IMR-90 (cell line): ENCODE results near the gene KRI1. TPM values are rescaled to one million over a fixed set of nuclear protein-coding genes. Genes with fewer than 3 reads are reported as not detected.

Source experiments
- ATAC-seq: fragments of 200-7000 bp; cut with Tn5 transposase; 2 replicates; pipeline ENCODE4 v1.9.1; 2020; ENCODE audit warnings: low read depth, mild to moderate bottlenecking, moderate library complexity
- BruUV-seq: library from RNA; stranded (reverse); fragments of 400-500 nt; replicated peaks from 2 replicates; lab custom pipeline; 2021; lab: Mats Ljungman, UMichigan
- CTCF ChIA-PET: fragments of 300-600 bp; formaldehyde crosslinking; extraction: SDS; loops from one replicate; lab custom pipeline; 2021; ENCODE audit warnings: antibody characterized with exemption; lab: Yijun Ruan, JAX
- POLR2A ChIA-PET: fragments of 300-600 bp; sonication (Branson Sonifier 250); formaldehyde crosslinking; loops from one replicate; lab custom pipeline; 2022; ENCODE audit warnings: antibody characterized with exemption; ENCODE audit not compliant: unreplicated experiment; lab: Charles Lee
- DNase-seq: peaks from one replicate; pipeline ENCODE4 v3.0.0; 2013
- H2AFZ ChIP-seq: replicated peaks from 2 replicates; pipeline ENCODE3; 2013; ENCODE audit warnings: low read length, mild to moderate bottlenecking; ENCODE audit not compliant: poor library complexity
- H2AK5ac ChIP-seq: 2 replicates; pipeline ENCODE4 v1.6.1; 2013; ENCODE audit warnings: low read depth, low read length, inconsistent platforms
- H2AK9ac ChIP-seq: replicated peaks from 2 replicates; pipeline ENCODE3; 2013; ENCODE audit warnings: mild to moderate bottlenecking, low read depth, low read length, moderate library complexity; ENCODE audit not compliant: poor library complexity
- H2BK120ac ChIP-seq: 2 replicates; pipeline ENCODE4 v1.6.1; 2013; ENCODE audit warnings: low read depth, low read length, inconsistent platforms
- H2BK15ac ChIP-seq: 3 replicates; pipeline ENCODE4 v1.6.1; 2013; ENCODE audit warnings: low read depth, low read length, inconsistent platforms
- H2BK20ac ChIP-seq: 2 replicates; pipeline ENCODE4 v1.6.1; 2013; ENCODE audit warnings: low read depth, mild to moderate bottlenecking, inconsistent platforms, low read length, moderate library complexity
- H2BK5ac ChIP-seq: 2 replicates; pipeline ENCODE4 v1.6.1; 2013; ENCODE audit warnings: mild to moderate bottlenecking, low read depth, low read length, inconsistent platforms; ENCODE audit not compliant: poor library complexity, severe bottlenecking
- H3K14ac ChIP-seq: replicated peaks from 2 replicates; pipeline ENCODE4 v1.6.1; 2013; ENCODE audit warnings: low read depth, low read length, inconsistent platforms
- H3K18ac ChIP-seq: 2 replicates; pipeline ENCODE4 v1.6.1; 2013; ENCODE audit warnings: low read depth, low read length, control low read depth
- H3K23ac ChIP-seq: 2 replicates; pipeline ENCODE4 v1.6.1; 2013; ENCODE audit warnings: low read depth, low read length, inconsistent platforms
- H3K27ac ChIP-seq: 2 replicates; pipeline ENCODE4 v1.5.1; 2013; ENCODE audit warnings: mild to moderate bottlenecking, control low read depth, low read length; ENCODE audit not compliant: insufficient read depth
- H3K27me3 ChIP-seq: 2 replicates; pipeline ENCODE4 v1.6.1; 2013; ENCODE audit warnings: low read length; ENCODE audit not compliant: control insufficient read depth, insufficient read depth
- H3K36me3 ChIP-seq: 2 replicates; pipeline ENCODE4 v1.6.1; 2013; ENCODE audit warnings: low read length, mixed read lengths; ENCODE audit not compliant: control insufficient read depth, insufficient read depth
- H3K4ac ChIP-seq: 2 replicates; pipeline ENCODE4 v1.6.1; 2013; ENCODE audit warnings: low read depth, low read length, inconsistent platforms
- H3K4me1 ChIP-seq: 2 replicates; pipeline ENCODE4 v1.6.1; 2013; ENCODE audit warnings: low read length, mixed read lengths; ENCODE audit not compliant: control insufficient read depth, insufficient read depth
- H3K4me2 ChIP-seq: 2 replicates; pipeline ENCODE4 v1.6.1; 2013; ENCODE audit warnings: low read depth, mild to moderate bottlenecking, control low read depth, low read length, moderate library complexity
- H3K4me3 ChIP-seq: 2 replicates; pipeline ENCODE4 v1.5.1; 2013; ENCODE audit warnings: low read depth, mild to moderate bottlenecking, control low read depth, low read length, moderate library complexity; ENCODE audit not compliant: insufficient read depth
- H3K56ac ChIP-seq: 2 replicates; pipeline ENCODE4 v1.6.1; 2013; ENCODE audit warnings: low read length, inconsistent platforms; ENCODE audit not compliant: insufficient read depth; ENCODE audit errors: extremely low read depth
- H3K79me1 ChIP-seq, 2 experiments: 2 replicates each; pipeline ENCODE4 v1.6.1; 2013; ENCODE audit warnings: low read length in 2 of 2, inconsistent platforms in 1 of 2, low read depth in 1 of 2
- H3K9ac ChIP-seq: 2 replicates; pipeline ENCODE4 v1.6.1; 2013; ENCODE audit warnings: low read depth, low read length, control low read depth
- H3K9me1 ChIP-seq: 2 replicates; pipeline ENCODE4 v1.6.1; 2013; ENCODE audit warnings: low read length, inconsistent platforms; ENCODE audit not compliant: insufficient read depth
- H3K9me3 ChIP-seq: 2 replicates; pipeline ENCODE4 v1.6.1; 2013; ENCODE audit warnings: low read length; ENCODE audit not compliant: control insufficient read depth, insufficient read depth
- H4K20me1 ChIP-seq: 2 replicates; pipeline ENCODE4 v1.6.1; 2013; ENCODE audit warnings: low read length, inconsistent platforms; ENCODE audit not compliant: insufficient read depth
- H4K5ac ChIP-seq: 2 replicates; pipeline ENCODE4 v1.6.1; 2013; ENCODE audit warnings: mild to moderate bottlenecking, low read depth, low read length, control low read depth
- H4K8ac ChIP-seq, 2 experiments: 2 replicates each; pipeline ENCODE4 v1.6.1; 2013; ENCODE audit warnings: low read depth in 2 of 2, low read length in 2 of 2, control low read depth in 1 of 2, inconsistent platforms in 1 of 2
- H4K91ac ChIP-seq: 2 replicates; pipeline ENCODE4 v1.6.1; 2013; ENCODE audit warnings: low read depth, low read length, inconsistent platforms; ENCODE audit not compliant: insufficient read depth
- BHLHE40 ChIP-seq: fragments of 150-350 bp; IDR thresholded peaks from 2 replicates; pipeline ENCODE4 v1.6.1; 2016; ENCODE audit warnings: mild to moderate bottlenecking, low read depth, low read length
- CEBPB ChIP-seq: IDR thresholded peaks from 2 replicates; pipeline ENCODE4 v1.6.1; 2012; ENCODE audit warnings: low read depth, low read length, improper control_type of control experiment
- CHD1 ChIP-seq: IDR thresholded peaks from 2 replicates; pipeline ENCODE4 v1.6.1; 2012; ENCODE audit warnings: low read depth, low read length, improper control_type of control experiment
- MAZ ChIP-seq: IDR thresholded peaks from 2 replicates; pipeline ENCODE4 v1.6.1; 2012; ENCODE audit warnings: low read depth, mild to moderate bottlenecking, low read length, improper control_type of control experiment, moderate library complexity, borderline replicate concordance
- MXI1 ChIP-seq: IDR thresholded peaks from 2 replicates; pipeline ENCODE4 v1.6.1; 2012; ENCODE audit warnings: low read depth, mild to moderate bottlenecking, low read length, moderate library complexity, borderline replicate concordance
- NFE2L2 ChIP-seq: fragments of 150-350 bp; IDR thresholded peaks from 2 replicates; pipeline ENCODE4 v1.6.1; 2016; ENCODE audit warnings: low read depth, mild to moderate bottlenecking, low read length
- POLR2A ChIP-seq: IDR thresholded peaks from 2 replicates; pipeline ENCODE4 v1.6.1; 2012; ENCODE audit warnings: mild to moderate bottlenecking, low read depth, low read length
- RCOR1 ChIP-seq: IDR thresholded peaks from 2 replicates; pipeline ENCODE4 v1.6.1; 2012; ENCODE audit warnings: mild to moderate bottlenecking, low read length, improper control_type of control experiment; ENCODE audit not compliant: insufficient replicate concordance
- RFX5 ChIP-seq: IDR thresholded peaks from 2 replicates; pipeline ENCODE4 v1.8.0; 2012; ENCODE audit warnings: low read depth, mild to moderate bottlenecking, low read length, moderate library complexity
- SMC3 ChIP-seq: fragments of 150-350 bp; IDR thresholded peaks from 2 replicates; pipeline ENCODE4 v1.6.1; 2016; ENCODE audit warnings: low read depth, mild to moderate bottlenecking, antibody characterized with exemption, low read length, moderate library complexity
- WGBS, 2 experiments: methylation state at CpG; one replicate each; pipeline versions ENCODE4 v1.1.5 to v1.1.7; 2013; ENCODE audit warnings: missing lambda C conversion rate in 2 of 2; ENCODE audit not compliant: insufficient read length in 1 of 2; ENCODE audit errors: extremely low coverage in 2 of 2; 5-methylcytosine and 5-hydroxymethylcytosine counted together
- dilution Hi-C: fragments of 300-500 bp; cut with HindIII; formaldehyde crosslinking; loops from one replicate; pipeline ENCODE4 v1.14.3; 2018; ENCODE audit warnings: low sequenced_read_pairs; ENCODE audit not compliant: unreplicated experiment
- in situ Hi-C: fragments of 300-500 bp; cut with MboI; formaldehyde crosslinking; loops from 3 replicates; pipeline ENCODE4 v1.14.3; 2019; ENCODE audit warnings: low sequenced_read_pairs, inconsistent platforms, mixed read lengths
- intact Hi-C: fragments of 100-400 bp; cut with micrococcal nuclease; formaldehyde crosslinking; loops from 2 replicates; pipeline ENCODE4 v1.10.0; 2022
- polyA plus RNA-seq, 3 experiments: library from polyadenylated mRNA; depleted of rRNA; stranded (reverse); fragments of >200 nt; gene quantifications; 2 replicates each; pipeline ENCODE4 v1.2.3, GENCODE V29; 2012; ENCODE audit warnings: low replicate concordance in 1 of 3
- total RNA-seq: library from RNA; depleted of rRNA; stranded (reverse); fragments of >200 nt; gene quantifications from 2 replicates; pipeline ENCODE4 v1.2.3, GENCODE V29; 2012
- TF ChIP-seq, protein P1 (sequence below): fragments of 150-350 bp; IDR thresholded peaks from 2 replicates; pipeline ENCODE4 v1.6.1; 2016; ENCODE audit warnings: low read depth, mild to moderate bottlenecking, low read length, moderate library complexity, borderline replicate concordance
- TF ChIP-seq, protein P2 (sequence below): conservative IDR thresholded peaks from 2 replicates; pipeline ENCODE4 v1.5.1; 2012; ENCODE audit warnings: mild to moderate bottlenecking, low read depth, low read length, improper control_type of control experiment

KRI1 gene
- total and polyA plus RNA-seq, 2 of the 4 experiments (the other 2 are of a cell fraction), result 5.7 to 13.3 TPM

DNA sequence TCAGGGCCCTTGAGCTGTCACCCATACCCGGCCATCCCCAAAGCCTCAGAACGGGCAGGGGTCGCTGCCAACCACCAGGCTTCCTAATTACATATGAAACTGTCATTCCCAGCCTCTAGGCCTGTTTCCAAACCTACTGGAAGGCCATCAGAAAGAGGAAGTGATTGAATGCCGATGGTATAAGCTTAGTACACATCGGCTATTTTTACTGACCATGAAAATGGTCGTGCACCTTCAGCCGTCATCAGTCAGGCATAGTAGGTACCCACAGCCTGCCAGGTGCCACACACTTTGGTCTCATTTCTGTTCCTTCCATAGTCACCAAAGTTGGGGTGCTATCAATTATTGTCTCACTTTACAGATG is 10.2 kb downstream of the KRI1 start:
- Histone ChIP-seq H4K91ac (no peak overlapping the region), H3K4ac (no peak overlapping the region), H3K56ac (no peak overlapping the region), H2BK15ac (no peak overlapping the region), H2AK5ac (no peak overlapping the region), H4K8ac (no peak overlapping the region), H3K4me1 (no peaks in the 10 kb centered on the region), H3K4me2 (no peak overlapping the region), H3K14ac (no peak overlapping the region), H3K9ac (no peak overlapping the region), H2BK120ac (no peak overlapping the region), H3K18ac (no peak overlapping the region), H3K79me1 (no peaks in the 10 kb centered on the region), H3K9me1 (no peaks in the 10 kb centered on the region), H3K23ac (no peak overlapping the region), H3K9me3 (no peaks in the 10 kb centered on the region), H4K20me1 (peaks cover 4% of the 10 kb centered on the region; the same call in 1 of the 2 replicates), H3K27ac (no peak overlapping the region), H3K27me3 (no peaks in the 10 kb centered on the region), H3K4me3 (no peak overlapping the region), H2AFZ (no peak overlapping the region), H3K36me3 (peaks cover 71% of the 10 kb centered on the region), H2BK20ac (no peak overlapping the region), H4K5ac (no peak overlapping the region), H2AK9ac (no peak overlapping the region), H2BK5ac (no peak overlapping the region)
- in situ Hi-C loops, result no loop called here
- intact Hi-C loops, result no loop called here
- POLR2A ChIA-PET, result interaction anchor here (0.5 kb wide), 1 partner anchor 8 kb away, joined by 6 read pairs; no protein-coding TSS in a partner anchor
- no peak for TF ChIP-seq RFX5
- TF ChIP-seq CHD1, result no peak
- TF ChIP-seq, protein P1, sequence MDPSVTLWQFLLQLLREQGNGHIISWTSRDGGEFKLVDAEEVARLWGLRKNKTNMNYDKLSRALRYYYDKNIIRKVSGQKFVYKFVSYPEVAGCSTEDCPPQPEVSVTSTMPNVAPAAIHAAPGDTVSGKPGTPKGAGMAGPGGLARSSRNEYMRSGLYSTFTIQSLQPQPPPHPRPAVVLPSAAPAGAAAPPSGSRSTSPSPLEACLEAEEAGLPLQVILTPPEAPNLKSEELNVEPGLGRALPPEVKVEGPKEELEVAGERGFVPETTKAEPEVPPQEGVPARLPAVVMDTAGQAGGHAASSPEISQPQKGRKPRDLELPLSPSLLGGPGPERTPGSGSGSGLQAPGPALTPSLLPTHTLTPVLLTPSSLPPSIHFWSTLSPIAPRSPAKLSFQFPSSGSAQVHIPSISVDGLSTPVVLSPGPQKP, result no peak
- no peak for TF ChIP-seq NFE2L2
- no peak for TF ChIP-seq POLR2A
- no peak for TF ChIP-seq MAZ
- TF ChIP-seq, protein P2, sequence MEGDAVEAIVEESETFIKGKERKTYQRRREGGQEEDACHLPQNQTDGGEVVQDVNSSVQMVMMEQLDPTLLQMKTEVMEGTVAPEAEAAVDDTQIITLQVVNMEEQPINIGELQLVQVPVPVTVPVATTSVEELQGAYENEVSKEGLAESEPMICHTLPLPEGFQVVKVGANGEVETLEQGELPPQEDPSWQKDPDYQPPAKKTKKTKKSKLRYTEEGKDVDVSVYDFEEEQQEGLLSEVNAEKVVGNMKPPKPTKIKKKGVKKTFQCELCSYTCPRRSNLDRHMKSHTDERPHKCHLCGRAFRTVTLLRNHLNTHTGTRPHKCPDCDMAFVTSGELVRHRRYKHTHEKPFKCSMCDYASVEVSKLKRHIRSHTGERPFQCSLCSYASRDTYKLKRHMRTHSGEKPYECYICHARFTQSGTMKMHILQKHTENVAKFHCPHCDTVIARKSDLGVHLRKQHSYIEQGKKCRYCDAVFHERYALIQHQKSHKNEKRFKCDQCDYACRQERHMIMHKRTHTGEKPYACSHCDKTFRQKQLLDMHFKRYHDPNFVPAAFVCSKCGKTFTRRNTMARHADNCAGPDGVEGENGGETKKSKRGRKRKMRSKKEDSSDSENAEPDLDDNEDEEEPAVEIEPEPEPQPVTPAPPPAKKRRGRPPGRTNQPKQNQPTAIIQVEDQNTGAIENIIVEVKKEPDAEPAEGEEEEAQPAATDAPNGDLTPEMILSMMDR, result no peak
- TF ChIP-seq RCOR1, result no peak
- no peak for TF ChIP-seq BHLHE40
- no peak for TF ChIP-seq SMC3
- no peak for TF ChIP-seq CEBPB
- no peak for TF ChIP-seq MXI1
- ATAC-seq (no peak), DNase-seq (no peak)
- WGBS, 2 experiments, result 100% methylated on average over 1 of the region's 7 CpGs; no CpG with 5 or more reads in 1 of the 2 experiments
- BruUV-seq, result no TSS peak
- dilution Hi-C loops, result no loop called here
- CTCF ChIA-PET, result interaction anchor here (1.1 kb wide), 1 partner anchor 21 kb away, joined by 3 read pairs; no protein-coding TSS in a partner anchor
